Globus pallidus (tissue), 1 donor: Measurements from ENCODE around the gene TMEM94.
"Not testable (repeated sequence)": the region's sequence is repeated elsewhere in the genome, so short reads cannot be mapped to it uniquely, and the experiment has no call there.

Experiments used
- DNase-seq: peaks from one replicate; pipeline ENCODE4 v3.0.0-alpha.2; 2015; ENCODE audit warnings: low spot score

The TMEM94 gene

DNA sequence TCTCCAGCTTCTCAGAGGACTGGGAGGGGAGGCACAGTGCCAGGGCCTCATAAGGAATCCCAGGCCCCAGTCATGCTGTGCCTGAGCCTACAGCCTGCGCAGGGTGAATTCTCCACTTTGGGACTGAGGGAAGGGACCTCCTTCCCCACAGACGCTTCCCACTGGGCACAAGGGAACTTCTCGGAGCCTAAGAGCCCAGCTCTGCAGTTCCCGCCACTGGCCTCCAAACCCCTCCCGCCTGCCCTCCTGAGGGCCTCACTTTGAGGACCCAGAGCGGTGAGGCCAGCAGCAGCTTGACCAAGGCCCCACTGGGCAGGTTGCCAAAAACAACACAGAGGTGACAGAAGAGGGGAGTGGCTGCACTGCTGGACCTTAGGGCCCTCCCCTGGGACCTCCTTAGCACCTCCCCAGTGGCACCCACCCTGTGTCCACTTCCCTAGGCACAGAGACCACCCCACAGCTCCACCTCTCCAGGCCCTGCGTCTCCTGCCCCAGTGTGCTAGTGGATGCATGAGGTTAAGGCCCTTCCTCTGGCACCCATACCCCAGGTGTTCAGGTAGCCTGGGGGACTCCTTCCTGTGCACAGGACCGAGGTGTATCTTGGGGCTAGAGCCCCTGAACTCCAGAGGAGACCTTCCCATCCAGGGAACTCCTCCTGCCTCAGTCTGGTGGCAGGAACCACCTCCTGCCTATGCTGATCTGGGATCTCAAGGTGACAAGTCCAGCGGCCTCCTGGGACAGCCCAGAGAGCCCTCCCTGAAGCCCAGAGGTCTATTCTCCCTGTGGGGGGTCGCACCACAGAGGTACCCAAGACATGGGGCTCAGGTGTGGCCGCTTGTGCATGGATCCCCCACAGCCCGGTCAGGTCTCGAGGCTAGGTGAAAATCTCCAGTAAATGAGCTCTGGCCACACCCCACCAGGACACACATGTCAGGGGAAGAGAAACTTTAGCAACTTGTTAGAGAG lies 55.5 kb downstream of the TMEM94 start:
- no peak for DNase-seq

DNA sequence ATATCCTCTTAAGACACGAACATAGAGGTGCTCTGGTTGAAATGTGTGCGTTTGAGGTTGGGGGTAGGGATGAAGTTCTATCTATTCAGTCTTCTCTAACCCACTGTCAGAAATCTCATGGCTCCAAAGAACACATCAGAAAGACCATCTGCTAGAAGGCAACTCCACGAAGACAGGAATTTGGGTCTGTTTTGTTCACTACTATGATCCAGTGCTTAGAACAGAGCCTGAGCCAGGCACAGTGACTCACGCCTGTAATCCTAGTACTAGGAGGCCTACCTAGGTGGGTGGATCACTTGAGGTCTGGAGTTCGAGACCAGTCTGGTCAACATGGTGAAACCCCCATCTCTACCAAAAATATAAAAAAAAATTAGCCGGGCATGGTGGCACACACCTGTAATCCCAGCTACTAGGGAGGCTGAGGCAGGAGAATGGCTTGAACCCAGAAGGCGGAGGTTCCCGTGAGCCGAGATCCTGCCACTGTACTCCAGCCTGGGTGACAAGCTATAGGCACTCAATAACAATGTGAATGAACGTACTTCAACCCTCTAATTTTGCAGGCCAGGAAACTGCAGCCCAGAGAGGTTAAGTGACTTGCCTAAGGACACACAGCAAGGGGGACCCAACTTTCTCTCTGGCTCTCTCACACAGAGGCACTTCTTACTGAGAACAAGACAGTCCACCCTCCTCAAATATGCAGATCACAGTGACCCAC lies 56.6 kb downstream of the TMEM94 start:
- DNase-seq = no peak

DNA sequence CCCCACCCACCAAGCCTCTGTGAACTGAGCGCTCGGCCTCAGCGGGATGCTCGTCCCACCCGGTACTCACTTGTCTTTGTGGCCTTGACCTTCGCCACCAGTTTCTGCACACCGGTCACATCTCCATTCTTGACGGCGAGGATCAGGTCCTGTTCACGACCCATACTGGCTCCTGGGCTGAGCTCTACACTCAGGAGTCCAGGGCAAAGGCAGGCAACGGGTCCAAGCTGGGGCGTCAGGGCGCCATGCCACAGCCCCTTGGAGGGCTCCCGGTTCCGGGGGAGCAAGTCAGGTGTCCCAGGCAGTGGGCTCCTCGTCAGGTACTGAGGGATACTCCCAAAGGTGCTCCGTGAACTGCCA lies 57.2 kb downstream of the TMEM94 start:
- DNase-seq = no peak

DNA sequence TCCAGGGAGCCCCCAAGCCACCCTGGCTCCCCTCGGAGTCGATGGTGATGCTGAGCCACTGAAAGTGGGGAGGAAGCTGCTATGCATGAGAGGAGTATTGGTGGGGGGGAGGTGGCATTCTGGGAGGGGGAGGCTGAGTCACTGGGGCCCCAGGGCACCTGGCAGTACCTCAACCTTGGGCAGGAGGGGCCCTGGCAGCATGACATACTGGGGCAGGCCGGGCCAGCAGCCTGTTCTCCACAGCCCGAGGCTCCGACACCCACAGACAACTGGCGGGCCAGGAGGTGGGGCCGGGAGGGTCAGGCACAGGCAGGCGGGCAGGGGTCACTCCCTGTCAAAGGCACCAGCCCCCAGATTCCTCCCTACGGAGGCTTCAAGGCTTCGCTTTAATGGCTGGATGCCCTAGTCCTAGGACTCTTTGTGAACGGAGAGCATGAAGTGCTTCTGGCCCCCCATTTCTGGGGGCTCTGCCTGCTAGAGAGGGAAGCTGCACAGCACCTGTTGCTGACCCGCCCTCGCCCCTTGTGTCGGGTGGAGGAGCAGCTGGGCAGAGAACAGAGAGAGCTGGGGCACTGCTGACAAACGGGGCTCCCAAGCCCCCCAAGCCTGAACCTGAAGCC lies 58.0 kb downstream of the TMEM94 start:
- DNase-seq = no peak

DNA sequence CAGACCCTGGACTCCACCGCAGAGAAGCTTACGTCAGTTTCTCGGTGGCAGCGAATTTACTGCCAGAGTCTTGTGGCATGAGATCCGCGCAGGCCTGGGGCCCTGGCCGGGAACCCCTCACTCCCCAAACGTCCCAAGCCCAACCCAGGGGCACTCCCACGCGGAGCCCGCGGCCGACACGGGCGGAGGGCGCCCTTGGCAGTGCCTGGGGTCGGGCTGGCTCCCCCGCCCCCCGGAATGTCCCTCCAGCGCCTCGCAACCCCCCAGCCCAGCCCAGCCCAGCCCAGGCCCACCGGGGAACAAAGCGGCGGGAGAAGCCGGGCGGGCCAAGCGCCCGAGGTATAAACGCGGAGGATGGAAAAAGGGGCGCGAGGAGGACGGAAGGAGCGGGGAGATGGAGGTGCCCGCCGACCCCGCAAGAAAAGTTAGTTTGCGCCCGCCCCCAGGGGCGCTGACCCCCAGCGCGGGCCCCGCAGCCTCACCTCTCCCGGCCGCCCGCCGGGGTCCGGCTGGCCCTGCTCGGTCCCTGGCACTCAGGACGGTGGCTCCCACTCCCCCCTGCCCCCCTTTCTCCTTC lies 58.6 kb downstream of the TMEM94 start:
- peak; percentile 43 for DNase-seq

DNA sequence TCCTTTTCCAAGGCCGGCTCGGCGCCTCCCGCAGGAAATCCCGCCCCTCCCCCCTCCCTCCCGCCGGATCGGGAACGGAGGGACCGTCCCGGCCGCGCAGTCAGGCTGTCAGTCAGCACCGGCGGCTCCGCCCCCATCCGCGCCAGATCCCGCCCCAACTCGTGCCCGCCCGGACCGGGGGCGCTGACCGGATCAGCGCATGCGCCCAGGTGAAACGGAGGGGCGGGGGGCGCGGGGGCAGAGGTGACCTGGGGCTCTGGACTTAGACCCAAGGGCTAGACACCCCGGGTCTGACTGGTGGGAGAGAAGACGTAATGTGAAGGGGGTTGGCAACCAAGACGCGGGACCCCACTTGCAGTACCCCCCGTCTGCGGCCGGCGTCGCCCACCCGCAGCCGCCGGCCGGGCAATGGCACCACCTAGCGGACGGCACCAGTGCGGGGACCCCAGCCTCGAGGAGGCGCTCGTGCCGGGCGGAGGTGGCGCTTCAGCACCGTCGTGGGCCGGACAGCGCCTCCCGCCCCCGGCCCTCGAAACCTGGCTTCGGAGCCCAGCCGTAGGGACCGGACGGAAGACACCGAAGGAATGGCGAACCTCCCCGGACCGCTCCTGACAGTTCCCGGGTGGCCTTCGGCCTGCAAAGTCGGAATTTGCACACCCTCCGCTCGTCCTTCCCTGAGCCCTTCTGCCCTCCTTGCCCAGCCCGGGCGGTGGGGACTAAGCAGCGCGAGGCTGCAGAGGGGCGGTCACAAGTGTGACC lies 59.2 kb downstream of the TMEM94 start, which contains the start of gene CASKIN2:
CASKIN2 (minus strand) TSS at position 42 of the 759 bp plus-strand sequence. CDS start 1,733 bp downstream, outside the sequence.
- DNase-seq = peak; percentile 96

DNA sequence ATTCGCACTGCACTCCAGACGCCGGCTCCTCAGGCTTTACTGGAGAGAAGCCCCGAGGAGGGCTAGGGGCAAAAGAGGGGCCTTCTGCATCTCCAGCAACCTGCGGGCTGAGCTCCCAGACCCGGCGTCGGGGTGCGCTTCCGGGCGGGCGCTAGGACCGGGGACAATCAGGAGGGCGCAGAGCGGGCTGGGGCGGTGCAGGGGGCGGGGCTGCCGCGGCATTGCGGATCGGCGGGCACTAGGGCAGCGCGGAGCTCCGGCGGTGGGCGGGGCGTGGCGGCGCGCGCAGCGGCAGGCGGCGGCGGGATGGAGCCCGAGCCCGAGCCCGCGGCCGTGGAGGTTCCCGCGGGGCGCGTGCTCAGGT lies 59.8 kb downstream of the TMEM94 start, which contains the start of gene TSEN54:
TSEN54 (plus strand) TSS at position 274 of the 364 bp plus-strand sequence; CDS start at position 307, 33 bp downstream.
- peak; percentile 92 for DNase-seq

DNA sequence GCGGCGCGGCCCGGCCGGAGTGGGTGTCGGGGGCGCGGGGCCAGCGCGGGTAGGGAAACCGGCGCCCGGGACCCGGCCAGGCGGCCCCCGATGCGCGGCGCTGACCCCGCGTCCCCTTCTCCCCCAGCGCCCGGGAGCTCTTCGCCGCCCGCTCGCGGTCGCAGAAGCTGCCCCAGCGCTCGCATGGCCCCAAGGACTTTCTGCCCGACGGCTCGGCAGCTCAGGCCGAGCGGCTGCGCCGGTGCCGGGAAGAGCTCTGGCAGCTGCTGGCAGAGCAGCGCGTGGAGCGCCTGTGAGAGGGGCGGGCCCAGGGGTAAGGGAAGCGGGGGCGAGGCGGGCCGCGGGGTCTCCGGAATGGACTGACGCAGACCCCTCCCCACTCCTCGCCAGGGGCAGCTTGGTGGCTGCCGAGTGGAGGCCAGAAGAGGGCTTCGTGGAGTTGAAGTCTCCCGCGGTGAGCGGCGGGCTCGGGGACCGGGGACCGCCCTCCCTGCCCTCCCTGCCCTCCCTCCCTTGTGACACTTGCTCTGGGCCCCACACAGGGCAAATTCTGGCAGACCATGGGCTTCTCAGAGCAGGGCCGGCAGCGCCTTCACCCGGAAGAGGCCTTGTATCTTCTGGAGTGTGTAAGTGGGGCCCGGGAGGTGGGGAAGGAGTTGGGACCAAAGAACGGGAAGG lies 60.3 kb downstream of the TMEM94 start:
- DNase-seq = no peak

DNA sequence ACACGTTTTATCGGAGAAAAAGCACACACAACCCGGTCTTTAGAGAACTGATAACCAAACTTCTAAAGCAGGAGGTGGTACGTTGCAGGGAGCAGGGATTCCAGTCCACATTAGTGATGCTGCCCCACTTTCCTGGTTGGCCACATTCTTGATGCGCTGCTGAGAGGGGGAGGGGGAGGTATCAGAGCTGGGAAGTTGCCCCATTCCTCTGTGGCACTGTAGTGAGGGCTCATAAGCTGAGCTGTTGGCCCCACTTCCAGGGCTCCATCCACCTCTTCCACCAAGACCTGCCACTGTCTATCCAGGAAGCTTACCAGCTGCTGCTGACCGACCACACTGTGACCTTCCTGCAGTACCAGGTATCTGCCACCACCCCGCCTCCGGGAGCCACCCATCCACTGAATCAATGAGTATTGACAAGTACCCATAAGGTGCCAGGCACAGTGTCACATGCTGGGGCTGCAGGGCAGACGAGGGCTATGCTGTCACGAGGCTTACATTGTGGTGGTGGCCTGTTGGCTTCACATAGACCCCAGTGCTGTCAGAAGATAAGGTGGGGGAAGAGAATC lies 60.9 kb downstream of the TMEM94 start:
- DNase-seq = no peak

DNA sequence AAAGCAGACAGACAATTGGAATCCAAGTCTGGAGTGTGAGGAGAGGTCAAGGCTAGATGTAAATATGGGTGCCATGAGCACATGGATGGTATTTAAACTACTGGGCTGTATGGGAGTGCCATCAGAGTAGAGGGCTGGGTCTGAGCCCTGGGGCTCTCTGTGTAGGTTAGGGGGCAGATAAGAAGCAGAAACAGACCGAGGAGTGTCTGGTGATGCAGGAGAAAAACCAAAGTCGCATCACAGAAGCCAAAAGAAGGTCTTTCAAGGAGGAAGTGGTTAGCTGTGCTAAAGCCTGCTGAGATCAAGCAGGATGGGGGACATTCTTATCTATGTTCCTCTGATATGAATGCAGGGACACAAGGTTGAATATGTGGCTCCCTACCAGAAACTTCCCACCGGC lies 61.8 kb downstream of the TMEM94 start:
- DNase-seq = no peak

DNA sequence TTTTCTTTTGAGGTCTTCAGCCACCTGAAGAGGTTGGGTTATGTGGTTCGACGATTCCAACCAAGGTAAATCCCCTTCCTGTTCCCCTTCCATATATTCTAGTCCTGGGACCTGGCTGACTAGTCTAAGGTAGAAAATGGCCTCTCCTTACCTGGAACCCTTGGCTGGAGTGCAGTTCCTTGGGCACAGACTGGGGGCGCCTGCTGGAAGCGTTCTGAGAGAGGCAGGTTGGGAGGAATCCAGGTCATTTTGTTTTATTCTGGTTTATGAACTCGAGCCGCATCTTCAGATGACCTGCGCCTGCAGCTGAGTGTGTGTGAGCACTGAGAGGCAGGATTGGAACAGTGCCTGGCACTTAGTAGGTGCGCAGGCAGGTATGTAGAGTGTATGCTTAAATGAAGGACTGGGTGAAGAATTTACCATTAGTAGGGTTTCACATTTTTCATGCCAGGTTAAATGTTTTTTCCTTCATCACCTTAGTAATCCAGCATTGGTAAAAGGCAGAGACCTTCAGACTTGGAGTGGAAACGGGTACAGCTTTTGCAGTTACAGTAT lies 62.6 kb downstream of the TMEM94 start:
- no peak for DNase-seq

DNA sequence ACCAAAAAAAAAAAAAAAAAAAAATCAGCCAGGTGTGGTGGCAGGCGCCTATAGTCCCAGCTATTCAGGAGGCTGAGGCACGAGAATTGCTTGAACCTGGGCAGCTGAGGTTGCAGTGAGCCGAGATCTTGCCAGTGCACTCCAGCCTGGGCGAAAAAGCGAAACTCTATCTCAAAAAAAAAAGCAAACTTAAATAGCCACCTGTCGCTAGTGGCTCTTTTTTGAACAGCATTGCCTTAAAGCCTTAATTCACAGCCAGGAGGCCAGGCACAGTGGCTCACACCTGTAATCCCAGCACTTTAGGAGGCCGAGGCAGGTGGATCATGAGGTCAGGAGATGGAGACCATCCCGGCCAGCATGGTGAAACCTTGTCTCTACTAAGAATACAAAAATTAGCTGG lies 64.0 kb downstream of the TMEM94 start:
- not testable (repeated sequence) for DNase-seq

DNA sequence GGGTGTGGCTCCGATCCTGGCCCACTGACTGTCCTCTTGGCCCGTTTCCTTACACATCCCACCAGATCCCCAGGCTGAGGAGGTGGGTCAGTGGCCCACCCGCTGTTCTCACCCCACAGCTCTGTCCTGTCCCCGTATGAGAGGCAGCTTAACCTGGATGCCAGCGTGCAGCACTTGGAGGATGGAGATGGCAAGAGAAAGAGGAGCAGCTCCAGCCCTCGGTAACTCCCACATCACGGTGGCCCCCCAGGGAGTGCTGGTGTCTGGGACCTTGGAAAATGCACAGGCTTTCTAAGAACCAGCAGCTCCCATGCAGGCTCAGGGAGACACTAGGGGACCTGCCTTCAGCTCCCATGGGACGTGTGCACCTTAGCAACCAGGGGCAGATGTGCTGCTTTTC lies 64.9 kb downstream of the TMEM94 start:
- no peak for DNase-seq

DNA sequence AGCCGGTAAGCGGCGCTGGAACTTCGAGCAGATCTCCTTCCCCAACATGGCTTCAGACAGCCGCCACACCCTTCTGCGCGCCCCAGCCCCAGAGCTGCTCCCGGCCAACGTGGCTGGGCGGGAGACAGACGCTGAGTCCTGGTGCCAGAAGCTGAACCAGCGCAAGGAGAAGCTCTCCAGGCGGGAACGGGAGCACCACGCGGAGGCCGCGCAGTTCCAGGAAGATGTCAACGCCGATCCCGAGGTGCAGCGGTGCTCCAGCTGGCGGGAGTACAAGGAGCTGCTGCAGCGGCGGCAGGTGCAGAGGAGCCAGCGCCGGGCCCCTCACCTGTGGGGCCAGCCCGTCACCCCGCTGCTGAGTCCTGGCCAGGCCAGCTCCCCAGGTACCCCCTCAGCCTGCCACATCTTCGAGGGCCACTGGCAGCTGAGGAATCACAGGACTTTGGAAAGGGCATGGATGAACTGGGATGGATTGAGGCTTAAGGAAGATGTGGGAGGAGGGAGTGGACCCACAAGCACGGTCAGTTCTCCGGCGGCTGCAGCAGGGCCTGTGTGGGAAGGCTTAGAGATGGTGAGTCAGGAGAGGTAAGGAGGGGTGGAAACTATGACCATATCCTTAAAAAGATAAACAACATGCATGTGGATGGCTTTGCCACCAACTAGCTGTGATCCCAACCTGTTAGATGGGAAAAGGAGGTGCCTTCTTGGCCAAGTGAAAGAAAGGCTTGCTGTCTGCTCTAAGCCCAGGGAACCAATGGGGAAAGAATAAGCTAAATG lies 65.7 kb downstream of the TMEM94 start:
- DNase-seq = no peak

DNA sequence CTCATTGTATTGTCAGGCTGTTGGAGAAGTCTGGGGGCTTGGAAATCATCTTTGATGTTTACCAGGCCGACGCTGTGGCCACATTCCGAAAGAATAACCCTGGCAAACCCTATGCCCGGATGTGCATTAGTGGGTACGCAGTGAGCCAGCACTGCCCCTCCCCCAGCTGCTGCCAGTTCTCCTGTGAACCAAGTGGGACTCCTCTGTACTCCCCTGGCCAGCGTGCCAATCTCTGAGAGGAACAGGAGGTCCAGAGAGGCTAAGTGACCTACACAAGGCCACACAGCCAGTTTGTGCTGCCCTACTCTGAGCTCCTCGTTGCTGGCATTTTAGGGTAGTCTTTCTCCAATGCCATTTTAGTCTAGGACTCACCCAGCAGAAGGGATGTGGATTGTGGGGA lies 67.2 kb downstream of the TMEM94 start:
- no peak for DNase-seq

DNA sequence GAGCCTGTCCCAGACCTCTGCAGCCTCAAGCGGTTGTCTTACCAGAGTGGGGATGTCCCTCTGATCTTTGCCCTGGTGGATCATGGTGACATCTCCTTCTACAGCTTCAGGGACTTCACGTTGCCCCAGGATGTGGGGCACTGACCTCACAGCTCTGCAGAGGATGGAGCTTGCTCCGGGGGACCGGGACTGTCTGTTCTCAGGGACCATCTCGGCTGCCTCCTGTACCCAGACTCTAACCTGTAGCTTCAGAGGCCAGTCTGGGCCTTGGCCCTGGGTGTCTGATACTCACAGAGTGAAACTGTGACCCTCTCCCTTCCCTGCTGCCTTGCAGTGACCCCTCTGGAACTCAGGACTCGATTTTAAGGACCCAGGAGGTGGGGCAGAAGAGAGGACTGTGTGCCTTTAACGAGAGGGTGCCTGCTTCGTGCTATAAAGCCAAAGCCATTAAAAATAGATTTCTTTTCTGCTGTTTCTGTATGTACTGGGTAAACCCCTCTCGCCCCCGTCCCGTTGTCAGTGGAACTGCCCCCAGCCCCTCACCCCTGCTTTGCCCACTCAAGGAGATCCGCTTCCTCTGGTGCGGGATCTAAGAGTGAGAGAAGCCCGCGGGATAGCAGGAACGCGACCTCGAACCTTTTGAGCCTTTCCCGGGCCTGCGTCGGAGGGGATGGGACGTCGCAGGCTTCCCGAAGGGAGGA lies 68.0 kb downstream of the TMEM94 start:
- no peak for DNase-seq

DNA sequence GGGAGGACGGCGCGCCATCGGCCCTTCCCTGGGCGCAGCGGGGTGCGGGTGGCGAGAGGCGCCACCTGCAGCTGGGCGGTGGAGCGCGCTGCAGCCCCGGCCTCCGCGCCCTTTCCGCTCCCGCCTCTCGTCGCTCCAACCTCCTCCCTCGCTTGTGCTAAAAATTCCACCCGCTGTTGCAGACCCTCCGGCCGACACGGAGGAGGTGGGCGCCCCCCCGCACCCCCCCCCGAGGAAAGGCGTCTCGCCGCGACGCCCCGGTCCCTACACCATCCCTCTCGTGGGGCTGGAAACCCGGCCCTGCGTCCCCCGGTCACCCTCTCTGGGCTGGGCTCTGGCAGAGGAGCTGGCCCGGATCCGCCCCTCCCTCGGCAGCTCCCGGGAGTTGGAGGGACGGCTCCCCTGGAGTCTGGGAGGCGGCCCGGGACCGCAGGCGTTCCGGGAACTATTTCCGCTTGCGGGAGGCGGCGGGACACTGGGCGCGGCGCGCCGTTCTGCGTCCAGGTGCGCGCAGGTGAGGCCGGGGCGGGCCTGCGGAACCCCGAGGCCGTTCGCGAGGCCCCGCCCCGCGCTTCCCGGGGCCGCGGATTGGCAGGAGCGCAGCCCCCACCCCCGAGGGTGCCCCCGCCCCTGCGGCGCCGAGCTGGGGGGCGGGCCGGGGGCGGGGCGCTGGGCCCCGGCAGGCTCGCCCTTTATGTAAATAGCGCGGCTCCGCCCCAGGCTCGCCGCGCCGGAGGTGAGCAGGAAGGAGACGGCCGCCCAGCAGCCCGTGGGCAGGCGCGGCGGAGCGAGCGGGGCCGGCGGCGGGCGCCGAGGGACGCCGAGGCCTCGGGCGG lies 68.8 kb downstream of the TMEM94 start, which contains the start of gene LLGL2:
LLGL2 (plus strand) TSS at position 728 of the 836 bp plus-strand sequence. CDS start 17,730 bp downstream, outside the sequence.
- peak; percentile 58 for DNase-seq
